KG1 (cell line): ENCODE results near the gene PNPLA5.

ENCODE experiments used
- DNase-seq: peaks from one replicate; lab custom pipeline; 2025; lab: John Stamatoyannopoulos, UW

Gene PNPLA5

GRCh38 chr22:43838571-43839307 is 53.1 kb downstream of the PNPLA5 start:
- no peak for DNase-seq

GRCh38 chr22:43838161-43838560 is 53.7 kb downstream of the PNPLA5 start:
- DNase-seq: no peak

- DNase-seq: no peak
Measured at GRCh38 chr22:43837666-43838065, 54.1 kb downstream of the PNPLA5 start.

- DNase-seq: no peak
Measured at GRCh38 chr22:43835736-43836135, 56.1 kb downstream of the PNPLA5 start.

GRCh38 chr22:43835166-43835565 is 56.6 kb downstream of the PNPLA5 start:
- no peak for DNase-seq

GRCh38 chr22:43833286-43834240 is 58.2 kb downstream of the PNPLA5 start:
- no peak for DNase-seq

GRCh38 chr22:43832393-43833265 is 59.2 kb downstream of the PNPLA5 start:
- no peak for DNase-seq

GRCh38 chr22:43831561-43832392 is 60.0 kb downstream of the PNPLA5 start:
- DNase-seq: no peak

GRCh38 chr22:43830931-43831560 is 60.8 kb downstream of the PNPLA5 start:
- DNase-seq: no peak

GRCh38 chr22:43829904-43830851 is 61.6 kb downstream of the PNPLA5 start:
- no peak for DNase-seq
